ENCODE measurements around the gene MEOX2. TPM values are rescaled to one million over a fixed set of nuclear protein-coding genes. Genes with fewer than 3 reads are reported as not detected.

MEOX2 gene
- total and polyA plus RNA-seq, 2 donors from 2014 or later: 1.2 TPM; not detected in 1

- Histone ChIP-seq H3K27ac (ENCODE audit: low read depth in 2 of 2, low read length in 2 of 2) (no peak overlapping the region), H3K4me3 (ENCODE audit: low read length in 3 of 3) (no peak overlapping the region)
- FAIRE-seq: no peak
Observed at GRCh38 chr7:15678653-15679052, 7.8 kb downstream of the MEOX2 start.

GRCh38 chr7:15675379-15675778 lies 11.1 kb downstream of the MEOX2 start:
- TF ChIP-seq CTCF (IDR thresholded peaks at IDR 0.05; ENCODE audit: borderline replicate concordance, extremely low read depth, insufficient read depth): no peak
- intact Hi-C loops (cut with DNase I): no loop called here
- no peak for DNase-seq
- Histone ChIP-seq H3K9me3 (ENCODE audit: control insufficient read depth in 2 of 3, insufficient read depth in 1 of 3, low read length in 3 of 3) (no peaks in the 10 kb centered on the region), H3K4me1 (ENCODE audit: control insufficient read depth in 2 of 3, insufficient read depth in 2 of 3, low read depth in 1 of 3, low read length in 3 of 3) (no peaks in the 10 kb centered on the region), H3K4me3 (ENCODE audit: low read length in 3 of 3) (no peak overlapping the region), H3K36me3 (ENCODE audit: control insufficient read depth in 2 of 3, insufficient read depth in 3 of 3, low read length in 3 of 3) (no peaks in the 10 kb centered on the region), H3K27ac (ENCODE audit: low read depth in 2 of 2, low read length in 2 of 2) (no peak overlapping the region), H3K9ac (ENCODE audit: low read length in 3 of 3) (no peak overlapping the region), H3K27me3 (ENCODE audit: control insufficient read depth, insufficient read depth, low read length) (no peaks in the 10 kb centered on the region)
- FAIRE-seq: no peak

More at GRCh38 chr7:15678653-15679052, 7.8 kb downstream of the MEOX2 start:
- H3K36me3 ChIP-seq (ENCODE audit: control insufficient read depth in 2 of 3, insufficient read depth in 3 of 3, low read length in 3 of 3): no peaks in the 10 kb centered on the region
- no peak overlapping the region for H3K9ac ChIP-seq (ENCODE audit: low read length in 3 of 3)
- no peaks in the 10 kb centered on the region for H3K9me3 ChIP-seq (ENCODE audit: control insufficient read depth in 2 of 3, insufficient read depth in 1 of 3, low read length in 3 of 3)
- DNase-seq: no peak
- intact Hi-C loops (cut with DNase I): no loop called here
- no peaks in the 10 kb centered on the region for H3K4me1 ChIP-seq (ENCODE audit: control insufficient read depth in 2 of 3, insufficient read depth in 2 of 3, low read depth in 1 of 3, low read length in 3 of 3)
- H3K27me3 ChIP-seq (ENCODE audit: control insufficient read depth, insufficient read depth, low read length): no peaks in the 10 kb centered on the region
- TF ChIP-seq CTCF (IDR thresholded peaks at IDR 0.05; ENCODE audit: borderline replicate concordance, extremely low read depth, insufficient read depth): no peak

- FAIRE-seq: no peak
- no peak for TF ChIP-seq CTCF (IDR thresholded peaks at IDR 0.05; ENCODE audit: borderline replicate concordance, extremely low read depth, insufficient read depth)
Observed at GRCh38 chr7:15674586-15674985, 11.9 kb downstream of the MEOX2 start.

More at GRCh38 chr7:15674586-15674985, 11.9 kb downstream of the MEOX2 start:
- no peaks in the 10 kb centered on the region for H3K27me3 ChIP-seq (ENCODE audit: control insufficient read depth, insufficient read depth, low read length)
- no peak for DNase-seq
- H3K4me3 ChIP-seq (ENCODE audit: low read length in 3 of 3): no peak overlapping the region
- H3K9me3 ChIP-seq (ENCODE audit: control insufficient read depth in 2 of 3, insufficient read depth in 1 of 3, low read length in 3 of 3): peaks cover 0 to 2% (median 0%) of the 10 kb centered on the region in 3 donors
- H3K36me3 ChIP-seq (ENCODE audit: control insufficient read depth in 2 of 3, insufficient read depth in 3 of 3, low read length in 3 of 3): no peaks in the 10 kb centered on the region
- intact Hi-C loops (cut with DNase I): no loop called here
- no peaks in the 10 kb centered on the region for H3K4me1 ChIP-seq (ENCODE audit: control insufficient read depth in 2 of 3, insufficient read depth in 2 of 3, low read depth in 1 of 3, low read length in 3 of 3)
- H3K9ac ChIP-seq (ENCODE audit: low read length in 3 of 3): no peak overlapping the region
- H3K27ac ChIP-seq (ENCODE audit: low read depth in 2 of 2, low read length in 2 of 2): no peak overlapping the region

Measured in kidney (tissue), 14 donors.